RWPE1 (cell line): ENCODE measurements around the gene GAA.

Experiments used
- CTCF ChIA-PET: fragments of 350-600 bp; sonication (Branson Sonifier 250); formaldehyde crosslinking; extraction: SDS; loops from one replicate; lab custom pipeline; 2021; lab: Yijun Ruan, JAX
- POLR2A ChIA-PET: fragments of 400-600 bp; formaldehyde crosslinking; extraction: SDS; loops from one replicate; lab custom pipeline; 2020; ENCODE audit warnings: antibody characterized with exemption; ENCODE audit not compliant: low non-redundant PET; lab: Yijun Ruan, JAX
- DNase-seq: peaks from one replicate; pipeline ENCODE4 v3.0.0; 2012; ENCODE audit warnings: low spot score
- H3K27ac ChIP-seq: fragments of 450-650 bp; 2 replicates; pipeline ENCODE4 v1.5.1; 2017
- TF ChIP-seq, protein P1 (sequence below): fragments of 450-650 bp; conservative IDR thresholded peaks from 2 replicates; pipeline ENCODE4 v1.5.1; 2017; ENCODE audit warnings: low read depth, mild to moderate bottlenecking

Gene GAA

DNA sequence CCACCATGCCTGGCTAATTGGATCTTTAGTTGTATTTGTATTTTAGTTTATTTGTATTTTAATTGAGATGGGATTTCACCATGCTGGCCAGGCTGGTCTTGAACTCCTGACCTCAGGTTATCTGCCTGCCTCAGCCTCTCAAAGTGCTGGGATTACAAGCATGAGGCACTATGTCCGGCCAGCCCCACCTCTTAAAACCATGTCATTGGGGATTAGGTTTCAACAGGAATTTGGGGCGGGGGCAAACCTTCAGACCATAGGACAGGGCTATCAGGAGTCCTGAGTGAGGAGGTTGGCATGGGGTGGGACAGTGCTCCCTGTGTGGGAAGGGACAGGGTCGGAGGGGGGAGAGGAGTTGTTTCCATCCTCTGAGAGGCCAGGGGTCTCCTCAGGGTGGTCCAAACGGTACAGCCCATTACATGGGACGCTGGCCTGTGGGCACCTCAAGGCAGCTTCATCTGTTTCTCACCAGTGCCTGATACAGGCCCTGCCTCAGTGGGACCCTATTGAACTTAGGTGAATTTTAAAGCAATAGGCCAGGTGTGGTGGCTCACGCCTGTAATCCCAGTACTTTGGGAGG, 21.6 kb downstream of the GAA start:
- TF ChIP-seq, protein P1, sequence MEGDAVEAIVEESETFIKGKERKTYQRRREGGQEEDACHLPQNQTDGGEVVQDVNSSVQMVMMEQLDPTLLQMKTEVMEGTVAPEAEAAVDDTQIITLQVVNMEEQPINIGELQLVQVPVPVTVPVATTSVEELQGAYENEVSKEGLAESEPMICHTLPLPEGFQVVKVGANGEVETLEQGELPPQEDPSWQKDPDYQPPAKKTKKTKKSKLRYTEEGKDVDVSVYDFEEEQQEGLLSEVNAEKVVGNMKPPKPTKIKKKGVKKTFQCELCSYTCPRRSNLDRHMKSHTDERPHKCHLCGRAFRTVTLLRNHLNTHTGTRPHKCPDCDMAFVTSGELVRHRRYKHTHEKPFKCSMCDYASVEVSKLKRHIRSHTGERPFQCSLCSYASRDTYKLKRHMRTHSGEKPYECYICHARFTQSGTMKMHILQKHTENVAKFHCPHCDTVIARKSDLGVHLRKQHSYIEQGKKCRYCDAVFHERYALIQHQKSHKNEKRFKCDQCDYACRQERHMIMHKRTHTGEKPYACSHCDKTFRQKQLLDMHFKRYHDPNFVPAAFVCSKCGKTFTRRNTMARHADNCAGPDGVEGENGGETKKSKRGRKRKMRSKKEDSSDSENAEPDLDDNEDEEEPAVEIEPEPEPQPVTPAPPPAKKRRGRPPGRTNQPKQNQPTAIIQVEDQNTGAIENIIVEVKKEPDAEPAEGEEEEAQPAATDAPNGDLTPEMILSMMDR = no peak
- ChIA-PET POLR2A (no interaction called here), CTCF (interaction anchor here (0.6 kb wide), 1 partner anchor 13 kb away, joined by 5 read pairs; no protein-coding TSS in a partner anchor)
- DNase-seq = no peak
- H3K27ac ChIP-seq = no peak overlapping the region

DNA sequence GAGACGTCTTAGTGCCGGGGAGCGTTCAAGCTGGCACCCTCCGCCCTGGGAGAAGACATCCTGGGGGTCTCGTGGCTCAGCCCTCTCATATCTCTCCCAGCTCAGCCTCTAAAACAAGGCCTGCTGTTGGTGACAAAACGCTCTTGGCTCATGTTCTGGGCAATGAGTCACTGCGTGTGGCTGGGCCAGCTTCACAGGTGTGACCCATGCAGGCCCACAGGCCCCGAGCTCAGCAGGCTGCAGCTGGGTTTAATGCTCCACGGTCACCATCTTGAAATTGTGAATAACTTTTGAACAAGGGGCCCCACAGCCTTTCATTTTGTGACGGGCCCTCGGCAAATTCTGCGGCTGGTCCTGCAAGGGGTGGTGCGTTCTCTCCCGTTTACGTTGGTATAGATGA, 22.4 kb downstream of the GAA start:
- no peak for DNase-seq
- no peak overlapping the region for H3K27ac ChIP-seq
- CTCF ChIA-PET = interaction anchor here (1.0 to 1.1 kb wide), 2 partner anchors 22 to 41 kb away, joined by 3 to 8 read pairs; partner anchors contain the start of gene GAA
- POLR2A ChIA-PET = interaction anchor here (0.6 kb wide), 1 partner anchor 13 kb away, joined by 3 read pairs; no protein-coding TSS in a partner anchor
- TF ChIP-seq, protein P1 = no peak

DNA sequence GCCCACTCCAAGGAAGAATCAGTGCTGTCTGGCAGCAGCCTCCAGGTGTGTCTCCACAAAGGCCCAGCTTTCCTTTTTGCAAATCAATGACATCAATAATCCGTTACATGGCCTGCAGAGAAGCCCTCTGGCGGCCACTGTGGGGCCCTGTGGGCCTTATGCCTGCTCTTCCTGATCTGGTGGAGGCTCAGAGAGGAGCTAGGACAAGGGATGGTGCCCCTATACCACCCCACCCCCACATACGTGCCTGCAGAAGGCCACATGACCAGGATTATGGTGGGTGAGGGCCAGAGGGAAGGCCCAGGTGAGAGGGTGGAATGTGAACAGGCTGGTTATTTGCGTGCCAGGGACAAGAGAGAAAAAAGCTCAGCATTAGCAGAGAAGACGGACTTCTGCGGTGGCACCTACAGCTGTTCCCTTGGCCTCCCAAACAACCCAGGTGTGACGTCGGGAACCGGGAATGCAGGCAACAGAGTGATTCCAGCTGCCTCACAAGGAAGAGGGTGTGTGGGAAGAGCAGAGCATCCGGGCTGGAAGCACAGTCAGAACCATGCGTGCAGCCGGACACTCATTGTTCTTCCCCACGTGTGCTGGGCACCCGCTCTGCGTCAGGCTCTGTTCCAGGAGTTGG, 23.1 kb downstream of the GAA start:
- no peak for DNase-seq
- CTCF ChIA-PET = interaction anchor here (0.6 to 1.4 kb wide), 4 partner anchors 23 to 42 kb away, joined by 3 to 8 read pairs (median 3); partner anchors contain the start of gene GAA
- TF ChIP-seq, protein P1 = no peak
- no peak overlapping the region for H3K27ac ChIP-seq
- POLR2A ChIA-PET = no interaction called here

DNA sequence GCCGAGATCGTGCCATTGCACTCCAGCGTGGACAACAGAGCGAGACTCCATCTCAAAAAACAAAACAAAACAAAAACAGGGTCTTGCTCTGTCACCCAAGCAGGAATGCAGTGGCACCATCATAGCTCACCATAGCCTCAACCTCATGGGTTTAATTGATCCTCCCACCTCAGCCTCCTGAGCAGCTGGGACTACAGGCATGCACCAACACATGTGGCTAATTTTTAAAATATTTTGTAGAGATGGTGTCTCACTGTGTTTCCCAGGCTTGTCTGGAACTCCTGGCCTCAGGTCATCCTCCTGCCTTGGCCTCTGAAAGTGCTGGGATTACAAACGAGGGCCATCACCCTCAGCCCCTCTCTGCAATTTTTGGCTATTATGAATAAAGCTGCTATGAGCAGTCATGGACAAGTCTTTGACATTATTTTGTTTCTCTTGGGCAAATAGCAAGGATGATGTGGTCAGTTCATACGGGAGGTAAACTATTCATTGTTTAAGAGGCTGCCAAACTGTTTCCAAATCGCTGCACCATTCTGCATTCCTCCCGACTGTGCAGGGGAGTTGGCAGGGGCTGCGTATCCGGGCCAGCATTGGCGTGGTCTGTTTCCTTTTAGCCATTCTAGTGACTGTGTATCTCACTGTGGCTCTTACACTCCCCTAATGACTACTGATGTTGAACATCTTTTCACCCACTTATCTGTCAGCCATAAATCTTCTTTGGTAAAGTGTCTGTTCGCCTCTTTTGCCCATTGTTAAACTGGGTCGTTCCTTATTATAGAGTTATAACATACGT, 24.5 kb downstream of the GAA start:
- TF ChIP-seq, protein P1 = no peak
- H3K27ac ChIP-seq = no peak overlapping the region
- POLR2A ChIA-PET = no interaction called here
- DNase-seq = no peak
- CTCF ChIA-PET = interaction anchor here (0.7 to 1.4 kb wide), 2 partner anchors 12 to 43 kb away, joined by 3 read pairs; no protein-coding TSS in a partner anchor

DNA sequence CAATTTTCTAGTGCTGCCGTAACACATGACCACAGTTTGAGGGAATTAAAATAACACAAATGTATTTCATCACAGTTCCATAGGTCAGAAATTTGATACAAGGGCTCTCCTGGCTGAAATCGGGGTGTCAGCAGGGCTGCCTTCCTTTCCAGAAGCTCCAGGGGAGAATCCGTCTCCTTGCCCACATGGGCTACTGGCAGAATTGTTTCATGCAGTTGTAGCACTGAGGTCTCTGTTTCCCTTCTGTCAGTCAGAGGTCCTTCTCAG, 25.0 kb downstream of the GAA start:
- DNase-seq = no peak
- ChIA-PET POLR2A (no interaction called here), CTCF (no interaction called here)
- TF ChIP-seq, protein P1 = no peak
- no peak overlapping the region for H3K27ac ChIP-seq

DNA sequence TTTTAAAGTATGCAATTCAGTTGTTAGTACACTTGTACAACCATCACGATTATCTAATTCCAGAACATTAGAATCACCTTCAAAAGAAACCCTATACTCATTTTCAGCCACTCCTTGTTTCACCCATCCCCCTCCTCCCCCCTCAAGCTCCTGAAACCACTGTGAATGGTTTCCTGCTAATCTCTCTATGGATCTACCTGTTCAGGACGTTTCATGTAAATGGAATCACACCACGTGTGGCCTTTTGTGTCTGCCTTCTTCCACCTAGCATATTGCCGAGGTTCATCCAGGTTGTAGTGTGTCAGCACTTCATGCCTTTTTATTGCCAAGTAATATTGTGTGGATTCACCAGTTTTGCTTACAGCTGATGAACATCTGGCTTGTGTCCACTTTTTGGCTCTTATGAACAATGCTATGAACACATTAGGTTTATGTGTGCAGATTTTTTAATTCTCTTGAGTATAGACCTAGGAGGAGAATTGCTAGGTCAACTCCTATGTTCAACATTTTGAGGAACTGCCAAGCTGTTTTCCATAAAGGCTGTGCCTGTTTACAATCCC, 27.7 kb downstream of the GAA start:
- no peak for DNase-seq
- POLR2A ChIA-PET = no interaction called here
- TF ChIP-seq, protein P1 = no peak
- CTCF ChIA-PET = no interaction called here
- H3K27ac ChIP-seq = no peak overlapping the region
